GM12891 (cell line): ENCODE measurements around the gene PDGFB.

Source experiments
- PAX5 ChIP-seq: IDR thresholded peaks from 2 replicates; pipeline ENCODE4 v1.6.1; 2011; ENCODE audit warnings: low read length, moderate library complexity, mild to moderate bottlenecking; ENCODE audit not compliant: insufficient read depth, severe bottlenecking
- POLR2A ChIP-seq: IDR thresholded peaks from 2 replicates; pipeline ENCODE4 v1.6.1; 2011; ENCODE audit warnings: low read depth, low read length, control low read depth
- POLR2AphosphoS5 ChIP-seq: IDR thresholded peaks from 2 replicates; pipeline ENCODE4 v1.6.1; 2011; ENCODE audit warnings: low read depth, low read length, control low read depth
- POU2F2 ChIP-seq: IDR thresholded peaks from 2 replicates; pipeline ENCODE4 v1.6.1; 2011; ENCODE audit warnings: low read depth, mild to moderate bottlenecking, control low read depth, low read length, moderate library complexity
- TAF1 ChIP-seq: IDR thresholded peaks from 2 replicates; pipeline ENCODE4 v1.6.1; 2011; ENCODE audit warnings: low read depth, low read length, control low read depth

GRCh38 chr22:39263626-39264348, 19.0 kb upstream of the PDGFB start:
- TF ChIP-seq POU2F2 (no peak), POLR2A (no peak), POLR2AphosphoS5 (no peak), TAF1 (no peak), PAX5 (no peak)
